ENCODE results near the gene EIF2AK3. TPM values are rescaled to one million over a fixed set of nuclear protein-coding genes. Genes with fewer than 3 reads are reported as not detected.

Gene EIF2AK3
- total RNA-seq, 2 donors from 2014 or later, result 21.4 to 39.1 TPM

DNA sequence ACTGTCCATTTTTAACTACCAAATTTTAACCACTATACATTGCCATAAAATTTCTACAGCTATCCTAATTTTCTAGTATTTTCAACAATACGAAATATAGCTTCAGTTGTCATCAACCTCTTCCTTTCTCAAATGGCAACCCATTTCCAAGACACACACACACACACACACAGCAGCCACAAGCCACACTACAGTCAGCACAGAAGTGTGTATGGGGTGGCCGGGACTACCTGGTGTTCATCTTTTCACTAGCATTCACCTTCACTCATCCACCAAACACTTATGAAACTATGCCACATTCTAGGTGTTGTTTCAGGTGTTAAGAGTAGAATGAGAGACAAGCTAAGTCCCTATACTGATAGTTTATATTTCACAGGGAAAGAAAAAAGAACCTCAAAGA is 62.9 kb downstream of the EIF2AK3 start:
- no peak for DNase-seq (ENCODE audit: low spot score)
- Histone ChIP-seq H3K27me3 (replicated peaks; ENCODE audit: insufficient read depth) (no peaks in the 10 kb centered on the region), H3K27ac (no peak overlapping the region), H3K36me3 (no peaks in the 10 kb centered on the region), H3K9me3 (no peaks in the 10 kb centered on the region), H3K4me1 (replicated peaks) (no peaks in the 10 kb centered on the region), H3K4me3 (no peak overlapping the region)
- TF ChIP-seq POLR2A (IDR thresholded peaks at IDR 0.05) (no peak), POLR2AphosphoS5 (IDR thresholded peaks at IDR 0.05) (no peak)
- TF ChIP-seq, protein P1, sequence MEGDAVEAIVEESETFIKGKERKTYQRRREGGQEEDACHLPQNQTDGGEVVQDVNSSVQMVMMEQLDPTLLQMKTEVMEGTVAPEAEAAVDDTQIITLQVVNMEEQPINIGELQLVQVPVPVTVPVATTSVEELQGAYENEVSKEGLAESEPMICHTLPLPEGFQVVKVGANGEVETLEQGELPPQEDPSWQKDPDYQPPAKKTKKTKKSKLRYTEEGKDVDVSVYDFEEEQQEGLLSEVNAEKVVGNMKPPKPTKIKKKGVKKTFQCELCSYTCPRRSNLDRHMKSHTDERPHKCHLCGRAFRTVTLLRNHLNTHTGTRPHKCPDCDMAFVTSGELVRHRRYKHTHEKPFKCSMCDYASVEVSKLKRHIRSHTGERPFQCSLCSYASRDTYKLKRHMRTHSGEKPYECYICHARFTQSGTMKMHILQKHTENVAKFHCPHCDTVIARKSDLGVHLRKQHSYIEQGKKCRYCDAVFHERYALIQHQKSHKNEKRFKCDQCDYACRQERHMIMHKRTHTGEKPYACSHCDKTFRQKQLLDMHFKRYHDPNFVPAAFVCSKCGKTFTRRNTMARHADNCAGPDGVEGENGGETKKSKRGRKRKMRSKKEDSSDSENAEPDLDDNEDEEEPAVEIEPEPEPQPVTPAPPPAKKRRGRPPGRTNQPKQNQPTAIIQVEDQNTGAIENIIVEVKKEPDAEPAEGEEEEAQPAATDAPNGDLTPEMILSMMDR (IDR thresholded peaks at IDR 0.05), result no peak
- 92% methylated on average over 2 of the region's 2 CpGs for WGBS
- intact Hi-C loops (cut with DNase I), result no loop called here

DNA sequence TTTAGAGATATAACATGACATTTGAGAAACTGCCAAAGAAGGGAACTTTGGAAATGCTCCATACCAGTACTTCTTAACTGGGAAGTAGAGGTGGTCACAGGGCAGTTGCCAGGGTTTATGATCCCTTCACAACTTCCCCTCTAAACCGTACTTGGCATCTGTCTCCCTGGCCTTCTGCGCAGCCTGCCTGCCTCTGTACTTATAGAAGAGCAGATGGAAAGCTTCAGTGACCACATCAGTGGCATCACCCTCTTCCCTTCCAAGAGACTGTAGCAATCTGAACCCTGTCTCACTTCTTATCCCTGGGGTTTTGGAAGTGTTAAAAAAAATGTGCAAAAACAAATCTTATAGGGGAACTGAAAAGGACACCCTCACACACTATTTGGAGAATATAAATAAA is 64.1 kb downstream of the EIF2AK3 start:
- DNase-seq (ENCODE audit: low spot score), result no peak
- no peaks in the 10 kb centered on the region for H3K36me3 ChIP-seq
- no peaks in the 10 kb centered on the region for H3K27me3 ChIP-seq (replicated peaks; ENCODE audit: insufficient read depth)

DNA sequence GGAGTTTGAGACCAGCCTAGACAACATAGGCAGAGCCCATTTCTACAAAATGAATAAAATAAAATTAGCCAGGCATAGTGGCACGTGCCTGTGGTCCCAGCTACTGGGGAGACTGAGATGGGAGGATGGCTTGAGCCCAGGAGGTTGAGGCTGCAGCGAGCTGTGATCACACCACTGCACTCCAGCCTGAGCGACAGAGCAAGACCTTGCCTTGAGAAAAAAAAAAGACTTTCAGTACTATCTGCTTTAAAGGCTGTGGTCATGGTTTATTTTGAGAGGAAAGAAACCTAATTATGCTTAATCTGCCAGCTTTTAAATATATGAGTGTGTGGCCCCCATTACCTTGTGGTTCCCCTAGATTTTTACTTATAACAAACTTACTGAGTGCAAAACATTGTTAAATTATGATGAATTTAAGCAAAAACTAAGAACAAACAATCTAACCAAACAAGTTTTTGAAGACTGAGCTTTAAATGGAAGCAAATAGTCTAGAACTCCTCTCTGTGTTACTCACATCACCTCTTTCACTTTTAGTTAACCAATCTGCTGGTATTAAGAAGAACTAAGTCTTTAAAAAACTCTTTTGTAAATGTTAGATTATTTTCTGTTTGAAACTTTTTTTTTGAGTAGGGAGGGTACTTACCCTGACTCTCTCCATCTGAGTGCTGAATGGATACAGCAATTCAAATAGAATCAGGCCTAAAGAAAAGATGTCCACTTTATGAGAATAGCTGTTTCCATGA is 65.4 kb downstream of the EIF2AK3 start:
- H3K9me3 ChIP-seq, result no peaks in the 10 kb centered on the region
- no peak overlapping the region for H3K4me3 ChIP-seq
- no peaks in the 10 kb centered on the region for H3K27me3 ChIP-seq (replicated peaks; ENCODE audit: insufficient read depth)
- TF ChIP-seq, protein P1 (IDR thresholded peaks at IDR 0.05), result no peak
- TF ChIP-seq POLR2A (IDR thresholded peaks at IDR 0.05) (no peak), POLR2AphosphoS5 (IDR thresholded peaks at IDR 0.05) (no peak)
- WGBS, result 98% methylated on average over 3 of the region's 3 CpGs
- DNase-seq (ENCODE audit: low spot score), result no peak
- no peaks in the 10 kb centered on the region for H3K4me1 ChIP-seq (replicated peaks)
- intact Hi-C loops (cut with DNase I), result no loop called here
- no peaks in the 10 kb centered on the region for H3K36me3 ChIP-seq
- no peak overlapping the region for H3K27ac ChIP-seq

More for the DNA sequence above, 64.1 kb downstream of the EIF2AK3 start:
- H3K4me3 ChIP-seq, result no peak overlapping the region
- intact Hi-C loops (cut with DNase I), result no loop called here
- 37% methylated on average over 2 of the region's 2 CpGs for WGBS
- H3K27ac ChIP-seq, result no peak overlapping the region
- H3K4me1 ChIP-seq (replicated peaks), result no peaks in the 10 kb centered on the region
- TF ChIP-seq POLR2A (IDR thresholded peaks at IDR 0.05), result no peak
- TF ChIP-seq, protein P1 (IDR thresholded peaks at IDR 0.05), result no peak
- no peak for TF ChIP-seq POLR2AphosphoS5 (IDR thresholded peaks at IDR 0.05)
- no peaks in the 10 kb centered on the region for H3K9me3 ChIP-seq

DNA sequence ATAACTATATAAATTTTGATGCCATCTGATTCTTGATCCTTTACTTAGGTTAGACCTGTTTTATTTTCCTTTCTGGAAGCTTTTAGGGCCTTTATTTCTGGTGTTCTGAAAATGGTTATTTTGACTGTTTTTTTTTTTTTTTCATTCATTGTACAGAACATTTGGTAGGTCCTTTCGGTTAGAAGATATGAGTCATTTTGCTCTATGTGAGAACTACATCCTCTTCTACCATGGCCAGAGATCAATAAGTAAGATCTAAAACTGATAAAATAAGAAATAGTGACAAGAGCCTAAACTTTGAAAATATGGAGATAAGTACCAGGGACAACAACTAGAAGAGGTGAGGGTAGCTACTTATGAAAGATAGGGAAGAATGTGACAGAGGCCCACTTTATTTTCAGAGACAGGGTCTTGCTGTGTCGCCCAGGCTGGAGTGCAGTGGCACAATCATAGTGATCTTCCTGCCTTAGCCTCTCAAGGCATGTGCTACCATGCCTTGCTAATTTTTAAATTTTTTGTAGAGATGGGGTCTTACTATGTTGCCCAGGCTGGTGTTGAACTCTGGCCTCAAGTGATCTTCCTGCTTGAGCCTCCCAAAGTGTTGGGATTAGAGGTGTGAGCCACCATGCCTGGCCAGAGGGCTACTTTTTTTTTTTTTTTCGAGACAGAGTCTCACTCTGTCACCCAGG is 66.5 kb downstream of the EIF2AK3 start:
- Histone ChIP-seq H3K27ac (no peak overlapping the region), H3K9me3 (no peaks in the 10 kb centered on the region), H3K4me3 (no peak overlapping the region), H3K4me1 (replicated peaks) (no peaks in the 10 kb centered on the region), H3K27me3 (replicated peaks; ENCODE audit: insufficient read depth) (no peaks in the 10 kb centered on the region), H3K36me3 (no peaks in the 10 kb centered on the region)
- intact Hi-C loops (cut with DNase I), result no loop called here
- WGBS, result 96% methylated on average over 3 of the region's 3 CpGs
- DNase-seq (ENCODE audit: low spot score), result no peak
- no peak for TF ChIP-seq POLR2AphosphoS5 (IDR thresholded peaks at IDR 0.05)
- TF ChIP-seq POLR2A (IDR thresholded peaks at IDR 0.05), result no peak
- TF ChIP-seq, protein P1 (IDR thresholded peaks at IDR 0.05), result no peak
